HepG2 (cell line): ENCODE measurements around the gene NUBPL. TPM values are rescaled to one million over a fixed set of nuclear protein-coding genes. Genes with fewer than 3 reads are reported as not detected.

ENCODE experiments used
- ATAC-seq: fragments of 200-7000 bp; cut with Tn5 transposase; 3 replicates; pipeline ENCODE4 v1.9.1; 2020; ENCODE audit warnings: mild to moderate bottlenecking, moderate library complexity
- BruUV-seq: library from RNA; stranded (reverse); fragments of 400-500 nt; replicated peaks from 2 replicates; lab custom pipeline; 2021; lab: Mats Ljungman, UMichigan
- CTCF ChIA-PET: fragments of 300-600 bp; formaldehyde crosslinking; extraction: SDS; loops from one replicate; lab custom pipeline; 2021; ENCODE audit warnings: low total read pairs, inconsistent platforms, low intra/inter-chr PET ratio; lab: Yijun Ruan, JAX
- POLR2A ChIA-PET: fragments of 350-600 bp; sonication (Branson Sonifier 250); formaldehyde crosslinking; loops from one replicate; lab custom pipeline; 2020; ENCODE audit warnings: antibody characterized with exemption, inconsistent platforms; lab: Yijun Ruan, JAX
- DNase-seq: peaks from one replicate; pipeline ENCODE4 v3.0.0-alpha.2; 2015; ENCODE audit warnings: low spot score
- FAIRE-seq: peaks from 3 replicates; lab custom pipeline; 2011; peaks lifted over from hg19 to GRCh38; lab: Jason Lieb, UNC
- H2AFZ ChIP-seq: one replicate; pipeline ENCODE4 v1.6.1; 2011; ENCODE audit warnings: low read length, inconsistent platforms
- H3K27ac ChIP-seq: fragments of 300-600 bp; 3 replicates; pipeline ENCODE4 v1.8.0; 2011; ENCODE audit warnings: mixed run types, mild to moderate bottlenecking, mixed read lengths, low read length, inconsistent platforms; ENCODE audit not compliant: insufficient read depth; ENCODE audit errors: extremely low read length
- H3K27me3 ChIP-seq, 2 experiments: fragments of 200-600 bp in 1 of 2; 2 replicates in 1 of 2; 3 replicates in 1 of 2; pipeline versions ENCODE4 v1.6.0 to v1.8.0; 2011; ENCODE audit warnings: low read length in 2 of 2, mild to moderate bottlenecking in 2 of 2, moderate library complexity in 2 of 2, inconsistent platforms in 1 of 2; ENCODE audit not compliant: insufficient read depth in 2 of 2, control insufficient read depth in 1 of 2
- H3K36me3 ChIP-seq, 2 experiments: fragments of 200-600 bp in 1 of 2; replicated peaks in 1 of 2; 2 replicates in 1 of 2; 3 replicates in 1 of 2; pipeline versions ENCODE4 v1.5.1 to v1.8.0; 2011; ENCODE audit warnings: low read length in 2 of 2, inconsistent platforms in 1 of 2; ENCODE audit not compliant: insufficient read depth in 2 of 2, control insufficient read depth in 1 of 2
- H3K4me1 ChIP-seq: 2 replicates; pipeline ENCODE4 v1.5.1; 2012; ENCODE audit warnings: low read length, inconsistent platforms; ENCODE audit not compliant: insufficient read depth
- H3K4me2 ChIP-seq: 2 replicates; pipeline ENCODE4 v1.6.0; 2011; ENCODE audit warnings: low read depth, low read length, inconsistent platforms
- H3K4me3 ChIP-seq, 3 experiments: fragments of 200-600 bp in 1 of 3; sonication (generic), shearing (Covaris generic) in 1 of 3; replicated peaks in 1 of 3; 2 replicates each; pipeline ENCODE4 v1.5.1; 2011 to 2016; ENCODE audit warnings: low read length in 3 of 3, inconsistent platforms in 2 of 3, low read depth in 2 of 3, mild to moderate bottlenecking in 2 of 3, control low read depth in 1 of 3, mixed read lengths in 1 of 3; ENCODE audit not compliant: insufficient read depth in 1 of 3
- H3K79me2 ChIP-seq: one replicate; pipeline ENCODE4 v1.6.1; 2011; ENCODE audit warnings: low read length, inconsistent platforms; ENCODE audit not compliant: insufficient read depth
- H3K9ac ChIP-seq: 2 replicates; pipeline ENCODE4 v1.6.0; 2011; ENCODE audit warnings: mild to moderate bottlenecking, low read depth, low read length, inconsistent platforms; ENCODE audit not compliant: insufficient read depth
- H3K9me3 ChIP-seq: 2 replicates; pipeline ENCODE4 v1.5.1; 2012; ENCODE audit warnings: mild to moderate bottlenecking, low read length
- H4K20me1 ChIP-seq: 2 replicates; pipeline ENCODE4 v1.6.0; 2011; ENCODE audit warnings: inconsistent platforms, mild to moderate bottlenecking, low read length, moderate library complexity; ENCODE audit not compliant: insufficient read depth
- CEBPB ChIP-seq: IDR thresholded peaks from 2 replicates; pipeline ENCODE4 v1.6.1; 2011; ENCODE audit warnings: low read depth, low read length, improper control_type of control experiment, borderline replicate concordance
- HNRNPK ChIP-seq: fragments of 200-400 bp; formaldehyde crosslinking; IDR thresholded peaks from 2 replicates; pipeline ENCODE4 v1.6.1; 2018; ENCODE audit warnings: low read length, low read depth, moderate library complexity, mild to moderate bottlenecking; ENCODE audit not compliant: poor library complexity, severe bottlenecking
- PRMT3 ChIP-seq: sonication (generic); formaldehyde crosslinking; IDR thresholded peaks from 2 replicates; pipeline ENCODE4 v1.8.1; 2022; ENCODE audit warnings: low read depth, mild to moderate bottlenecking, moderate library complexity, missing genetic modification reagents, borderline replicate concordance
- SMAD1 ChIP-seq: sonication (generic); formaldehyde crosslinking; IDR thresholded peaks from 2 replicates; pipeline ENCODE4 v1.4.0; 2020; ENCODE audit warnings: missing genetic modification reagents, low read depth, mild to moderate bottlenecking, borderline replicate concordance
- SP4 ChIP-seq: sonication (generic); formaldehyde crosslinking; IDR thresholded peaks from 2 replicates; pipeline ENCODE4 v1.8.1; 2023; ENCODE audit warnings: mild to moderate bottlenecking, missing genetic modification reagents
- ZBTB20 ChIP-seq: sonication (generic); formaldehyde crosslinking; IDR thresholded peaks from 2 replicates; pipeline ENCODE4 v1.8.1; 2023; ENCODE audit warnings: missing genetic modification reagents, low read depth, mild to moderate bottlenecking, borderline replicate concordance
- ZFX ChIP-seq: sonication (generic); formaldehyde crosslinking; IDR thresholded peaks from 2 replicates; pipeline ENCODE4 v1.4.0; 2020; ENCODE audit warnings: mild to moderate bottlenecking, low read depth, missing genetic modification reagents, moderate library complexity
- ZNF468 ChIP-seq: sonication (generic); formaldehyde crosslinking; IDR thresholded peaks from 2 replicates; pipeline ENCODE4 v1.8.0; 2022; ENCODE audit warnings: mild to moderate bottlenecking, moderate library complexity, missing genetic modification reagents
- ZNF841 ChIP-seq: sonication (generic); formaldehyde crosslinking; IDR thresholded peaks from 2 replicates; pipeline ENCODE4 v1.8.1; 2023; ENCODE audit warnings: missing genetic modification reagents, borderline replicate concordance
- WGBS: methylation state at CpG from one replicate; pipeline ENCODE4 v1.1.6; 2017; ENCODE audit warnings: low lambda C conversion rate; 5-methylcytosine and 5-hydroxymethylcytosine counted together
- in situ Hi-C: cut with HindIII; loops from 2 replicates; pipeline ENCODE4 v1.10.0; 2017; ENCODE audit warnings: low pct_unique_long_range_greater_than_20kb; ENCODE audit not compliant: extremely low pct_ligation_motif_present
- intact Hi-C: fragments of 100-400 bp; cut with micrococcal nuclease; formaldehyde crosslinking; loops from one replicate; pipeline ENCODE4 v1.10.0; 2022; ENCODE audit not compliant: unreplicated experiment
- polyA plus RNA-seq, 8 experiments: library from polyadenylated mRNA; depleted of rRNA in 3 of 8; stranded (reverse) in 7 of 8; unstranded in 1 of 8; fragments of >200 nt; fragmentation: Illumina TruSeq in 4 of 8; extraction: Trizol in 4 of 8; gene quantifications; 2 replicates each; pipeline versions ENCODE4 v1.2.1 to v1.2.3, GENCODE V29; 2011 to 2016; ENCODE audit warnings: low read depth in 4 of 8, missing spikeins in 1 of 8, mixed read lengths in 1 of 8; ENCODE audit not compliant: insufficient read depth in 1 of 8
- total RNA-seq, 5 experiments: library from RNA; depleted of rRNA; stranded (reverse); fragments of >200 nt; fragmentation: Illumina TruSeq; extraction: Trizol; gene quantifications; 2 replicates each; pipeline ENCODE4 v1.2.3, GENCODE V29; 2016; ENCODE audit warnings: low read depth in 1 of 5

The NUBPL gene
- total and polyA plus RNA-seq, 2 of the 13 experiments (the other 11 are each of a cell fraction or from before 2014, with no cell fraction given) = 21.3 to 44.1 TPM

- TF ChIP-seq SMAD1 (CRISPR knock-in tag) (no peak), ZNF468 (CRISPR knock-in tag) (no peak), ZNF841 (CRISPR knock-in tag) (0 out of 2 replicates have a peak, but pooled peaks have one; percentile 47), ZBTB20 (CRISPR knock-in tag) (no peak), CEBPB (peak; percentile 89; the same call in 1 of the 2 replicates), SP4 (CRISPR knock-in tag) (no peak), ZFX (no peak)
Measured at GRCh38 chr14:31611778-31612433, 50.7 kb downstream of the NUBPL start (continued).

DNA sequence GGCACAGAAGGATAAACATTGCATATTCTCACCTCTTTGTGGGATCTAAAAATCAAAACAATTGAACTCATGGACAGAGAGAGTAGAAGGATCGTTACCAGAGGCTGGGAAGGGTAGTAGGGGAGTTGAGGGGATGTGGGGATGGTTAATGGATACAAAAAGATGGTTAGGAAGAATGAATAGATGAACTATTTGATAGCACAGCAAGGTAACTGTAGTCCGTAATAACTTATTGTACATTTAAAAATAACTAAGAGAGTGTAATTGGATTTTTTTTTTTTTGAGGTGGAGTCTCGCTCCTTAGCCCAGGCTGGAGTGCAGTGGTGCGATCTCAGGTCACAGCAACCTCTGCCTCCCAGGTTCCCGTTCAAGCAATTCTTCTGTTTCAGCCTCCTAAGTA lies 52.0 kb downstream of the NUBPL start:
- no peak for FAIRE-seq
- TF ChIP-seq PRMT3 (CRISPR knock-in tag) (no peak), HNRNPK (peak; percentile 92)
- TF ChIP-seq, all 625 proteins: peak for 1
- H3K9me3 ChIP-seq = no peaks in the 10 kb centered on the region
- no peak overlapping the region for H3K9ac ChIP-seq
- no peaks in the 10 kb centered on the region for H3K27me3 ChIP-seq
- peaks cover 12% of the 10 kb centered on the region for H3K4me1 ChIP-seq
- H3K36me3 ChIP-seq = no peaks in the 10 kb centered on the region; a peak in 1 of 5 replicates
- H4K20me1 ChIP-seq = no peaks in the 10 kb centered on the region
- CTCF ChIA-PET = no interaction called here
- no peak overlapping the region for H3K4me2 ChIP-seq
- intact Hi-C loops = no loop called here
- no TSS peak for BruUV-seq
- H2AFZ ChIP-seq = no peak overlapping the region
- no peak overlapping the region for H3K4me3 ChIP-seq
- in situ Hi-C loops = no loop called here
- POLR2A ChIA-PET = no interaction called here
- no peak for DNase-seq
- WGBS = 96% methylated on average over 5 of the region's 5 CpGs
- no peaks in the 10 kb centered on the region for H3K79me2 ChIP-seq
- ATAC-seq = no peak
- no peak overlapping the region for H3K27ac ChIP-seq
